Psoas muscle (tissue), 8 donors: ENCODE data around the gene CYSLTR2. TPM values are rescaled to one million over a fixed set of nuclear protein-coding genes. Genes with fewer than 3 reads are reported as not detected.

Experiments
- ATAC-seq, 4 donors: fragments of 200-7000 bp; cut with Tn5 transposase; one replicate each; pipeline ENCODE4 v1.9.1; 2020; ENCODE audit warnings: moderate library complexity in 3 of 4, mild to moderate bottlenecking in 2 of 4
- DNase-seq, 2 donors: peaks; one replicate each; pipeline ENCODE4 v3.0.0-alpha.2; 2020
- H3K27ac ChIP-seq: fragments of 200-600 bp; one replicate; pipeline ENCODE4 v1.8.0; 2022
- H3K27me3 ChIP-seq, 3 donors: fragments of 200-600 bp in 1 of 3; one replicate each; pipeline versions ENCODE4 v1.6.1 to v1.8.0; 2013 to 2022; ENCODE audit warnings: low read length in 2 of 3, mild to moderate bottlenecking in 2 of 3, moderate library complexity in 1 of 3; ENCODE audit not compliant: insufficient read depth in 3 of 3
- H3K36me3 ChIP-seq, 2 donors: fragments of 200-600 bp in 1 of 2; one replicate each; pipeline versions ENCODE4 v1.6.1 to v1.8.0; 2013 to 2022; ENCODE audit warnings: low read depth in 1 of 2, mild to moderate bottlenecking in 1 of 2, moderate library complexity in 1 of 2; ENCODE audit not compliant: insufficient read depth in 1 of 2
- H3K4me1 ChIP-seq: fragments of 200-600 bp; one replicate; pipeline ENCODE4 v1.8.0; 2022
- H3K4me3 ChIP-seq: fragments of 200-600 bp; one replicate; pipeline ENCODE4 v1.8.0; 2022; ENCODE audit warnings: mild to moderate bottlenecking
- H3K9me3 ChIP-seq: fragments of 200-600 bp; one replicate; pipeline ENCODE4 v1.8.0; 2022
- WGBS, 3 donors: extraction: QIAGEN DNeasy Blood & Tissue Kit; methylation state at CpG; one replicate each; pipeline versions ENCODE4 v1.1.6 to v1.1.7; 2013; 5-methylcytosine and 5-hydroxymethylcytosine counted together
- intact Hi-C, 2 donors: fragments of 100-400 bp; cut with DNase I; formaldehyde crosslinking; loops; one replicate each; pipeline versions ENCODE4 v1.11.0 to v1.14.2; 2022
- polyA plus RNA-seq, 3 donors: library from polyadenylated mRNA; stranded (reverse); fragments of 200-250 nt; gene quantifications; one replicate each; pipeline ENCODE4 v1.2.3, GENCODE V29; 2013
- total RNA-seq, 4 donors: library from RNA; stranded (reverse); fragmentation: NEBNext Ultra II Directional in 2 of 4; extraction: Animal tissue kit (Norgen Biotek cat#: 25700) in 2 of 4; gene quantifications; one replicate each; pipeline versions ENCODE4 v1.2.1 to v1.2.4, GENCODE V29; 2021 to 2023
- TF ChIP-seq, protein P1 (sequence below): fragments of 200-600 bp; IDR thresholded peaks from one replicate; pipeline ENCODE4 v1.8.0; 2022; ENCODE audit warnings: antibody characterized with exemption
- donor health status: healthy with polysubstance abuse.
- donor health status: DM: no; HTN: no; CAD: no; lungs with moderate emphysema.
- donor health status: Bipolar disorder and iron deficiency.
- donor health status: healthy.
- donor health status: DM: yes; HTN: yes; CAD: no.
- donor health status: DM: no; HTN: no; CAD: no.
- donor health status: DM: no; HTN: no; CAD: no.
- donor health status: DM: yes; HTN: yes; CAD: no.

CYSLTR2 gene
- total and polyA plus RNA-seq, 7 donors = 0.01 to 0.49 (median 0.04) TPM; not detected in 1

DNA sequence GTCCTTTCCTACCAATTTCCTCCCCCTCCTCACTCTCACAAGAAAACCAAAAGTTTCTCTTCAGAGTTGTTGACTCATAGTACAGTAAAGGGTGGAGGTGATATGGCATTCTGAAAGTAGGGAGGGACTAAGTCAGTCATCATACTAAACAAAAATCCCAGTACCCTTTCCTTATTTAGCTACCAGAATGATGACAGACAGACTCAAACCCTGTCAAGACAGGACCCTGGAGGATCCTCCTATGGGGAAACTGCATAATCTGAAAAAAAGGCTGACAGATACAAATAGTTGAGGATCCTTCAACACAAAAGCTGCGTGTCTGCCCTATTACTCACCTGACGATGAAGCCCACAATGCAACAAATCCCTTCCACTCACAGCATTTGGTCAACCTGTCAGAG, 55.5 kb downstream of the CYSLTR2 start:
- ATAC-seq = no peak

DNA sequence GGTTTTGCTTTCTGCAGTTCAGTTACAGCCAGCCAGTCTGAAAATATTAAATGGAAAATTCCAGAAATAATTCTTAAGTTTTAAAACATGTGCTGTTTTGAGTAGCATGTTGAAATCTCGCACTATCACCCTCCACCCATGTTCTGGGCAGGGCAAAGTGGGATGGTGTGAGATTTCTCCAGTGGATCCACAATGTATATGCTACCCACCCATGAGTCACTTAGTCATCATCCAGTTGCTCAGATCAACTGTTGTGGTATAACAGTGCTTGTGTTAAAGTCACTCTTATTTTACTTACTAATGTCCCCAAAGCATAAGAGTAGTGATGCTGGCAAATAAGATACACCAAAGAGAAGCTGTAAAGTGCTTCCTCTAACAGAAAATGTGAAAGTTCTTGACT, 56.4 kb downstream of the CYSLTR2 start:
- TF ChIP-seq, protein P1, sequence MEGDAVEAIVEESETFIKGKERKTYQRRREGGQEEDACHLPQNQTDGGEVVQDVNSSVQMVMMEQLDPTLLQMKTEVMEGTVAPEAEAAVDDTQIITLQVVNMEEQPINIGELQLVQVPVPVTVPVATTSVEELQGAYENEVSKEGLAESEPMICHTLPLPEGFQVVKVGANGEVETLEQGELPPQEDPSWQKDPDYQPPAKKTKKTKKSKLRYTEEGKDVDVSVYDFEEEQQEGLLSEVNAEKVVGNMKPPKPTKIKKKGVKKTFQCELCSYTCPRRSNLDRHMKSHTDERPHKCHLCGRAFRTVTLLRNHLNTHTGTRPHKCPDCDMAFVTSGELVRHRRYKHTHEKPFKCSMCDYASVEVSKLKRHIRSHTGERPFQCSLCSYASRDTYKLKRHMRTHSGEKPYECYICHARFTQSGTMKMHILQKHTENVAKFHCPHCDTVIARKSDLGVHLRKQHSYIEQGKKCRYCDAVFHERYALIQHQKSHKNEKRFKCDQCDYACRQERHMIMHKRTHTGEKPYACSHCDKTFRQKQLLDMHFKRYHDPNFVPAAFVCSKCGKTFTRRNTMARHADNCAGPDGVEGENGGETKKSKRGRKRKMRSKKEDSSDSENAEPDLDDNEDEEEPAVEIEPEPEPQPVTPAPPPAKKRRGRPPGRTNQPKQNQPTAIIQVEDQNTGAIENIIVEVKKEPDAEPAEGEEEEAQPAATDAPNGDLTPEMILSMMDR = no peak
- H3K4me3 ChIP-seq = no peak overlapping the region
- ATAC-seq (no peak), DNase-seq (no peak)
- no peaks in the 10 kb centered on the region for H3K4me1 ChIP-seq
- H3K27ac ChIP-seq = no peak overlapping the region
- H3K36me3 ChIP-seq = no peaks in the 10 kb centered on the region
- intact Hi-C loops = no loop called here
- H3K9me3 ChIP-seq = no peaks in the 10 kb centered on the region
- 84 to 91% (median 87%) methylated on average over 1 of the region's 1 CpG for WGBS, 3 donors
- no peaks in the 10 kb centered on the region for H3K27me3 ChIP-seq

More for the DNA sequence above, 55.5 kb downstream of the CYSLTR2 start:
- H3K4me1 ChIP-seq = no peaks in the 10 kb centered on the region
- H3K36me3 ChIP-seq = no peaks in the 10 kb centered on the region
- H3K4me3 ChIP-seq = no peak overlapping the region
- 88 to 95% (median 91%) methylated on average over 2 of the region's 2 CpGs for WGBS, 3 donors
- H3K27ac ChIP-seq = no peak overlapping the region
- TF ChIP-seq, protein P1 = no peak
- no peaks in the 10 kb centered on the region for H3K9me3 ChIP-seq
- DNase-seq = no peak
- H3K27me3 ChIP-seq = no peaks in the 10 kb centered on the region
- intact Hi-C loops = no loop called here

DNA sequence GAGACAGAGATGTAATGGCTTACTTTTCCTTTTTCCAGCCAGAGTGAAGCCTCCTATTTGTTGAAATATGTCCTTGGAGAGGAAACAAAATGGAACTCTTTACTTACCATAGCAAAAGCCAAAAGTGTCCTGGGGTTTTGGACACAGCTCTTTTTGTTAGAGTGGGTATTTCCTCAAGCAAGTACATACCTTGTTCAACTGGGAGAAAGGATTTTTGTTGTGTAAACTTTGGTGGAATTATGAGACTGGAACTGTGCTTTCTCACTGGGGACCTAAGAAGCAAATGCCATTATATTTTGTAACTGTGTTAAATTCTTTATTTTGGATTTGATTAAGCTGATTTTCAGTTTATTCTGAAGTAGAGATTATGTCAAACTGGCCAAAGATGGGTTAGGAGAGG, 58.4 kb downstream of the CYSLTR2 start:
- Histone ChIP-seq H3K27me3 (no peaks in the 10 kb centered on the region), H3K4me1 (no peaks in the 10 kb centered on the region), H3K4me3 (no peak overlapping the region), H3K9me3 (peaks cover 3% of the 10 kb centered on the region), H3K27ac (no peak overlapping the region), H3K36me3 (no peaks in the 10 kb centered on the region)
- intact Hi-C loops = no loop called here
- ATAC-seq (no peak), DNase-seq (no peak)
- TF ChIP-seq, protein P1 = no peak

DNA sequence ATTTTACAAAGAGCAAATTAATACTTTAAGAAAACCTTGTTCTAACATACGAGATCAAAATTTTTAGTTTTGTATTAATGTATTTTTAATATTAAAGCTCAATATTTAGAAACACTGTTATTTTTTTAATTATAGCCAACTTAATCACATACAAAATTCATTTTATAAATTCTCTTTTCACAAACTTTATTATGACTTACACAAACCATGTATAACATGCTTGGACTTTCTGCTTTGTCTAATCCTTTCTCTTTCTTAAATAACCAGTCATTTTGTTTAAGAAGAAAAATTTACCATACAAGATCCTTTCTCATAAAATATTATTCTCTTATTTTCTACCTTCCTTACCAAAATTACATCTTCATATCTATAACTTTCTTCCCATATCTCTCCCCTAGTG, 62.2 kb downstream of the CYSLTR2 start:
- Histone ChIP-seq H3K27me3 (no peaks in the 10 kb centered on the region), H3K4me1 (no peaks in the 10 kb centered on the region), H3K4me3 (no peak overlapping the region), H3K27ac (no peak overlapping the region), H3K9me3 (peaks cover 8% of the 10 kb centered on the region), H3K36me3 (no peaks in the 10 kb centered on the region)
- no peak for ATAC-seq
- TF ChIP-seq, protein P1 = no peak
- DNase-seq = no peak
- 81 to 90% (median 90%) methylated on average over 1 of the region's 1 CpG for WGBS, 3 donors
- intact Hi-C loops = no loop called here

DNA sequence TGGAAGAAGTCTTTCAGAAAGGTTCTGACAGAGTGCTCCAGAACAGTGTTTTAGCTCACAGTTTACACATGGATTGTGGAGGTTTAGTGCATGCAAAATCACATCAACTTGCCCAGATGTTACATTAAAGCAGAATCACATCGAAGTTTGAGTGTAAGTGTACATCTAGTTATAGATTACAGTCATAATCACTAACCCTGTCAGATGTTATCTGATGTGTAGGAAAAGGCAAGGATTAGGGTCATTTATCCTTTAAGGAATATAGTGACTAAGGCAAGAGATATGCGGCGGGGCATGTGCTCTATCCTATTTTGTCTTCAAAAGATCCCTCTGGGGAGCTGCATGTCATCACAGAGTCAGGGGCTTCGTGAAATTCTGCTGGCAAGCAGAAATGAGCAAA, 66.9 kb downstream of the CYSLTR2 start:
- Histone ChIP-seq H3K27ac (no peak overlapping the region), H3K9me3 (peaks cover 8% of the 10 kb centered on the region), H3K27me3 (no peaks in the 10 kb centered on the region), H3K36me3 (no peaks in the 10 kb centered on the region), H3K4me3 (no peak overlapping the region), H3K4me1 (no peaks in the 10 kb centered on the region)
- WGBS, 3 donors = 66 to 69% (median 69%) methylated on average over 4 of the region's 4 CpGs
- TF ChIP-seq, protein P1 = no peak
- intact Hi-C loops = no loop called here
- ATAC-seq = no peak
- no peak for DNase-seq
